H1 (cell line): ENCODE results near the gene PGBD5. TPM values are rescaled to one million over a fixed set of nuclear protein-coding genes. Genes with fewer than 3 reads are reported as not detected.

ENCODE experiments used
- BACH1 ChIP-seq: IDR thresholded peaks from 2 replicates; pipeline ENCODE4 v1.6.1; 2012; ENCODE audit warnings: low read length, improper control_type of control experiment
- CHD2 ChIP-seq: IDR thresholded peaks from 2 replicates; pipeline ENCODE4 v1.6.1; 2012; ENCODE audit warnings: low read length, improper control_type of control experiment
- CTBP2 ChIP-seq: IDR thresholded peaks from 2 replicates; pipeline ENCODE4 v1.7.0; 2011; ENCODE audit warnings: borderline replicate concordance, mild to moderate bottlenecking, moderate library complexity, mixed read lengths, low read length; ENCODE audit not compliant: insufficient read depth, insufficient read length
- FOSL1 ChIP-seq: IDR thresholded peaks from 2 replicates; pipeline ENCODE4 v1.6.1; 2011; ENCODE audit warnings: mild to moderate bottlenecking, low read depth, low read length, moderate library complexity; ENCODE audit not compliant: insufficient read depth
- MAFK ChIP-seq: IDR thresholded peaks from 2 replicates; pipeline ENCODE4 v1.6.1; 2012; ENCODE audit warnings: low read depth, mild to moderate bottlenecking, improper control_type of control experiment, low read length
- SIRT6 ChIP-seq: IDR thresholded peaks from one replicate; pipeline ENCODE4 v1.7.1; 2012; ENCODE audit warnings: low read length, inconsistent platforms
- YY1 ChIP-seq: IDR thresholded peaks from 2 replicates; pipeline ENCODE4 v1.6.1; 2011; ENCODE audit warnings: low read depth, mild to moderate bottlenecking, low read length
- polyA plus RNA-seq, 7 experiments: library from polyadenylated mRNA; depleted of rRNA in 3 of 7; stranded (reverse) in 5 of 7; unstranded in 2 of 7; fragments of >200 nt in 5 of 7; fragments of 200-250 nt in 2 of 7; gene quantifications; 1 replicate in 5 of 7; 2 replicates in 1 of 7; 4 replicates in 1 of 7; pipeline versions ENCODE4 v1.2.1 to v1.2.3, GENCODE V29; 2011 to 2013; ENCODE audit warnings: missing spikeins in 2 of 7, mixed read lengths in 2 of 7
- total RNA-seq: library from RNA; stranded (reverse); fragmentation: NEBNext Ultra II Directional; extraction: Animal tissue kit (Norgen Biotek cat#: 25700); gene quantifications from 2 replicates; pipeline ENCODE4 v1.2.1, GENCODE V29; 2021
- TF ChIP-seq, protein P1 (sequence below): fragments of 300-600 bp; sonication (generic); IDR thresholded peaks from 2 replicates; pipeline ENCODE4 v1.7.1; 2012; ENCODE audit warnings: low read length, moderate library complexity, mild to moderate bottlenecking, inconsistent platforms; ENCODE audit not compliant: insufficient replicate concordance
- TF ChIP-seq, protein P2 (sequence below): IDR thresholded peaks from 2 replicates; pipeline ENCODE4 v1.6.1; 2012; ENCODE audit warnings: low read length, inconsistent platforms

PGBD5 gene
- total and polyA plus RNA-seq, 2 of the 8 experiments (the other 6 are each of a cell fraction or from before 2014, with no cell fraction given) = 16.3 to 18.4 TPM

DNA sequence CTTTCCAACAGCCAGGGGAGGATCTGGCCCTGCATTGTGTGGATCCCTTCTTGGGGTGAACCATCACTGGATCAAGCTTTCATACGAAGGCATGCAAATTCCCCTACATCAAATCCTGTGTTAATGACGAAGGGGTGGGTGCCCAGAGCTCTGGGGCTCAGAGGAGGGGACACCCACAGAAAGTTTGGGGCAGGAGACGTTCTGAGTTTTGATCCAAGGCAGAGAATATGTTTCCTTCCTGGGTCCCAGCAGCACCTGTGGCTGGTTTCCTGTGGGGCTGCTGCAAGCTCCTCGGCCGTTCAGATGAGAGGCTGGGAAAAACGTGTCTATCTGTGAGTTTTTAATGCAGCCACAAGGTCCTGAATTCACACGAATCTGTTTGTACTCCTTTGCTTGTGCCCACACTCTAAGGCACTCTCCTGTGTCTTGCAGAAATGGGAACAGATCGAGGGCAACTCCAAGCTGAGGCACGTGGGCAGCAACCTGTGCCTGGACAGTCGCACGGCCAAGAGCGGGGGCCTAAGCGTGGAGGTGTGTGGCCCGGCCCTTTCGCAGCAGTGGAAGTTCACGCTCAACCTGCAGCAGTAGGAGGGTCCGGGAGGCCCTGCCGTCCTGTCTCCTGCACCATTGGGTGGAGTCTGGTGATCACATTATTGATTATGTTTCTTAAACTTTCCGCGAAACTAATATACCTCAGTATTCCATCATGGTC is 147.1 kb downstream of the PGBD5 start (continued):
- TF ChIP-seq, protein P1, sequence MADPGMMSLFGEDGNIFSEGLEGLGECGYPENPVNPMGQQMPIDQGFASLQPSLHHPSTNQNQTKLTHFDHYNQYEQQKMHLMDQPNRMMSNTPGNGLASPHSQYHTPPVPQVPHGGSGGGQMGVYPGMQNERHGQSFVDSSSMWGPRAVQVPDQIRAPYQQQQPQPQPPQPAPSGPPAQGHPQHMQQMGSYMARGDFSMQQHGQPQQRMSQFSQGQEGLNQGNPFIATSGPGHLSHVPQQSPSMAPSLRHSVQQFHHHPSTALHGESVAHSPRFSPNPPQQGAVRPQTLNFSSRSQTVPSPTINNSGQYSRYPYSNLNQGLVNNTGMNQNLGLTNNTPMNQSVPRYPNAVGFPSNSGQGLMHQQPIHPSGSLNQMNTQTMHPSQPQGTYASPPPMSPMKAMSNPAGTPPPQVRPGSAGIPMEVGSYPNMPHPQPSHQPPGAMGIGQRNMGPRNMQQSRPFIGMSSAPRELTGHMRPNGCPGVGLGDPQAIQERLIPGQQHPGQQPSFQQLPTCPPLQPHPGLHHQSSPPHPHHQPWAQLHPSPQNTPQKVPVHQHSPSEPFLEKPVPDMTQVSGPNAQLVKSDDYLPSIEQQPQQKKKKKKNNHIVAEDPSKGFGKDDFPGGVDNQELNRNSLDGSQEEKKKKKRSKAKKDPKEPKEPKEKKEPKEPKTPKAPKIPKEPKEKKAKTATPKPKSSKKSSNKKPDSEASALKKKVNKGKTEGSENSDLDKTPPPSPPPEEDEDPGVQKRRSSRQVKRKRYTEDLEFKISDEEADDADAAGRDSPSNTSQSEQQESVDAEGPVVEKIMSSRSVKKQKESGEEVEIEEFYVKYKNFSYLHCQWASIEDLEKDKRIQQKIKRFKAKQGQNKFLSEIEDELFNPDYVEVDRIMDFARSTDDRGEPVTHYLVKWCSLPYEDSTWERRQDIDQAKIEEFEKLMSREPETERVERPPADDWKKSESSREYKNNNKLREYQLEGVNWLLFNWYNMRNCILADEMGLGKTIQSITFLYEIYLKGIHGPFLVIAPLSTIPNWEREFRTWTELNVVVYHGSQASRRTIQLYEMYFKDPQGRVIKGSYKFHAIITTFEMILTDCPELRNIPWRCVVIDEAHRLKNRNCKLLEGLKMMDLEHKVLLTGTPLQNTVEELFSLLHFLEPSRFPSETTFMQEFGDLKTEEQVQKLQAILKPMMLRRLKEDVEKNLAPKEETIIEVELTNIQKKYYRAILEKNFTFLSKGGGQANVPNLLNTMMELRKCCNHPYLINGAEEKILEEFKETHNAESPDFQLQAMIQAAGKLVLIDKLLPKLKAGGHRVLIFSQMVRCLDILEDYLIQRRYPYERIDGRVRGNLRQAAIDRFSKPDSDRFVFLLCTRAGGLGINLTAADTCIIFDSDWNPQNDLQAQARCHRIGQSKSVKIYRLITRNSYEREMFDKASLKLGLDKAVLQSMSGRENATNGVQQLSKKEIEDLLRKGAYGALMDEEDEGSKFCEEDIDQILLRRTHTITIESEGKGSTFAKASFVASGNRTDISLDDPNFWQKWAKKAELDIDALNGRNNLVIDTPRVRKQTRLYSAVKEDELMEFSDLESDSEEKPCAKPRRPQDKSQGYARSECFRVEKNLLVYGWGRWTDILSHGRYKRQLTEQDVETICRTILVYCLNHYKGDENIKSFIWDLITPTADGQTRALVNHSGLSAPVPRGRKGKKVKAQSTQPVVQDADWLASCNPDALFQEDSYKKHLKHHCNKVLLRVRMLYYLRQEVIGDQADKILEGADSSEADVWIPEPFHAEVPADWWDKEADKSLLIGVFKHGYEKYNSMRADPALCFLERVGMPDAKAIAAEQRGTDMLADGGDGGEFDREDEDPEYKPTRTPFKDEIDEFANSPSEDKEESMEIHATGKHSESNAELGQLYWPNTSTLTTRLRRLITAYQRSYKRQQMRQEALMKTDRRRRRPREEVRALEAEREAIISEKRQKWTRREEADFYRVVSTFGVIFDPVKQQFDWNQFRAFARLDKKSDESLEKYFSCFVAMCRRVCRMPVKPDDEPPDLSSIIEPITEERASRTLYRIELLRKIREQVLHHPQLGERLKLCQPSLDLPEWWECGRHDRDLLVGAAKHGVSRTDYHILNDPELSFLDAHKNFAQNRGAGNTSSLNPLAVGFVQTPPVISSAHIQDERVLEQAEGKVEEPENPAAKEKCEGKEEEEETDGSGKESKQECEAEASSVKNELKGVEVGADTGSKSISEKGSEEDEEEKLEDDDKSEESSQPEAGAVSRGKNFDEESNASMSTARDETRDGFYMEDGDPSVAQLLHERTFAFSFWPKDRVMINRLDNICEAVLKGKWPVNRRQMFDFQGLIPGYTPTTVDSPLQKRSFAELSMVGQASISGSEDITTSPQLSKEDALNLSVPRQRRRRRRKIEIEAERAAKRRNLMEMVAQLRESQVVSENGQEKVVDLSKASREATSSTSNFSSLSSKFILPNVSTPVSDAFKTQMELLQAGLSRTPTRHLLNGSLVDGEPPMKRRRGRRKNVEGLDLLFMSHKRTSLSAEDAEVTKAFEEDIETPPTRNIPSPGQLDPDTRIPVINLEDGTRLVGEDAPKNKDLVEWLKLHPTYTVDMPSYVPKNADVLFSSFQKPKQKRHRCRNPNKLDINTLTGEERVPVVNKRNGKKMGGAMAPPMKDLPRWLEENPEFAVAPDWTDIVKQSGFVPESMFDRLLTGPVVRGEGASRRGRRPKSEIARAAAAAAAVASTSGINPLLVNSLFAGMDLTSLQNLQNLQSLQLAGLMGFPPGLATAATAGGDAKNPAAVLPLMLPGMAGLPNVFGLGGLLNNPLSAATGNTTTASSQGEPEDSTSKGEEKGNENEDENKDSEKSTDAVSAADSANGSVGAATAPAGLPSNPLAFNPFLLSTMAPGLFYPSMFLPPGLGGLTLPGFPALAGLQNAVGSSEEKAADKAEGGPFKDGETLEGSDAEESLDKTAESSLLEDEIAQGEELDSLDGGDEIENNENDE = no peak
- no peak for TF ChIP-seq YY1
- TF ChIP-seq CHD2 = no peak
- TF ChIP-seq MAFK = no peak
- TF ChIP-seq, protein P2, sequence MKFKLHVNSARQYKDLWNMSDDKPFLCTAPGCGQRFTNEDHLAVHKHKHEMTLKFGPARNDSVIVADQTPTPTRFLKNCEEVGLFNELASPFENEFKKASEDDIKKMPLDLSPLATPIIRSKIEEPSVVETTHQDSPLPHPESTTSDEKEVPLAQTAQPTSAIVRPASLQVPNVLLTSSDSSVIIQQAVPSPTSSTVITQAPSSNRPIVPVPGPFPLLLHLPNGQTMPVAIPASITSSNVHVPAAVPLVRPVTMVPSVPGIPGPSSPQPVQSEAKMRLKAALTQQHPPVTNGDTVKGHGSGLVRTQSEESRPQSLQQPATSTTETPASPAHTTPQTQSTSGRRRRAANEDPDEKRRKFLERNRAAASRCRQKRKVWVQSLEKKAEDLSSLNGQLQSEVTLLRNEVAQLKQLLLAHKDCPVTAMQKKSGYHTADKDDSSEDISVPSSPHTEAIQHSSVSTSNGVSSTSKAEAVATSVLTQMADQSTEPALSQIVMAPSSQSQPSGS = no peak
- TF ChIP-seq CTBP2 = no peak
- no peak for TF ChIP-seq BACH1
- TF ChIP-seq SIRT6 = no peak
- no peak for TF ChIP-seq FOSL1
